HG03378 (cell line): ENCODE results near the gene RCBTB1.
A peak's percentile ranks its signal among the peaks of the same experiment; 100 is the strongest.
"Not testable (repeated sequence)": the region's sequence is repeated elsewhere in the genome, so short reads cannot be mapped to it uniquely, and the experiment has no call there.

Experiments used
- ATAC-seq: cut with Tn5 transposase; IDR thresholded peaks from one replicate; pipeline ENCODE4 v1.9.1; 2021; ENCODE audit warnings: mild to moderate bottlenecking, moderate library complexity; ENCODE audit not compliant: unreplicated experiment

The RCBTB1 gene

GRCh38 chr13:49585220-49586157 lies at the start of gene RCBTB1:
TSS of gene RCBTB1 (minus strand) at chr13:49585558. CDS start at chr13:49567279, 18,279 bp downstream.
- peak; percentile 60 for ATAC-seq

- ATAC-seq: no peak
Observed at GRCh38 chr13:49633710-49634109, 48.4 kb upstream of the RCBTB1 start.

- no peak for ATAC-seq
Observed at GRCh38 chr13:49632156-49632555, 46.8 kb upstream of the RCBTB1 start.

- no peak for ATAC-seq
Observed at GRCh38 chr13:49630580-49630979, 45.2 kb upstream of the RCBTB1 start.

GRCh38 chr13:49629947-49630346 lies 44.6 kb upstream of the RCBTB1 start:
- ATAC-seq: no peak

GRCh38 chr13:49629196-49629938 lies 44.0 kb upstream of the RCBTB1 start:
- peak; percentile 34 for ATAC-seq

GRCh38 chr13:49627831-49628652 lies 42.7 kb upstream of the RCBTB1 start, which contains the start of gene ARL11:
TSS of gene ARL11 (plus strand) at chr13:49628507. CDS start at chr13:49630448, 1,941 bp downstream.
- ATAC-seq: peak; percentile 83

- no peak for ATAC-seq
Observed at GRCh38 chr13:49625392-49626079, 40.2 kb upstream of the RCBTB1 start.

- no peak for ATAC-seq
Observed at GRCh38 chr13:49624229-49624628, 38.9 kb upstream of the RCBTB1 start.

- no peak for ATAC-seq
Observed at GRCh38 chr13:49622174-49622946, 37.0 kb upstream of the RCBTB1 start.

- ATAC-seq: peak; percentile 82
Observed at GRCh38 chr13:49620170-49620621, 34.8 kb upstream of the RCBTB1 start.

GRCh38 chr13:49616676-49617065 lies 31.3 kb upstream of the RCBTB1 start:
- no peak for ATAC-seq

GRCh38 chr13:49615836-49616675 lies 30.7 kb upstream of the RCBTB1 start:
- no peak for ATAC-seq

- ATAC-seq: not testable (repeated sequence)
Observed at GRCh38 chr13:49612042-49612441, 26.7 kb upstream of the RCBTB1 start.

GRCh38 chr13:49610176-49610575 lies 24.8 kb upstream of the RCBTB1 start:
- ATAC-seq: no peak

GRCh38 chr13:49608651-49609331 lies 23.4 kb upstream of the RCBTB1 start:
- ATAC-seq: no peak

- no peak for ATAC-seq
Observed at GRCh38 chr13:49607761-49608160, 22.4 kb upstream of the RCBTB1 start.
